A549 (cell line): ENCODE data around the gene PMEL. TPM values are rescaled to one million over a fixed set of nuclear protein-coding genes. Genes with fewer than 3 reads are reported as not detected.
"Not testable (repeated sequence)": the region's sequence is repeated elsewhere in the genome, so short reads cannot be mapped to it uniquely, and the experiment has no call there.

Experiments
- ATAC-seq, 2 experiments: fragments of 200-7000 bp in 1 of 2; fragments of >200 bp in 1 of 2; cut with Nextera tagmentation in 1 of 2; cut with Tn5 transposase in 1 of 2; 3 replicates each; pipeline versions ENCODE4 v1.8.0 to v1.9.1; 2018 to 2020; ENCODE audit warnings: mild to moderate bottlenecking in 1 of 2, moderate library complexity in 1 of 2
- CTCF ChIA-PET: fragments of 300-600 bp; sonication (Branson Sonifier 250); formaldehyde crosslinking; extraction: SDS; loops from one replicate; lab custom pipeline; 2021; ENCODE audit warnings: antibody characterized with exemption, inconsistent platforms; lab: Yijun Ruan, JAX
- POLR2A ChIA-PET: fragments of 350-600 bp; formaldehyde crosslinking; extraction: SDS; loops from one replicate; lab custom pipeline; 2021; ENCODE audit warnings: antibody characterized with exemption, inconsistent platforms; lab: Yijun Ruan, JAX
- DNase-seq, 2 experiments: peaks; one replicate each; pipeline versions ENCODE4 v3.0.0 to v3.0.0-alpha.2; 2011 to 2016; ENCODE audit warnings: low read depth in 1 of 2, low spot score in 1 of 2
- FAIRE-seq: peaks from 2 replicates; lab custom pipeline; 2011; peaks lifted over from hg19 to GRCh38; lab: Jason Lieb, UNC
- H3K27ac ChIP-seq, 2 experiments: fragments of >200 bp; sonication (Bioruptor Twin); formaldehyde crosslinking; 3 replicates each; pipeline ENCODE4 v1.5.1; 2016 to 2017
- H3K4me1 ChIP-seq: fragments of >200 bp; sonication (Bioruptor Twin); formaldehyde crosslinking; 3 replicates; pipeline ENCODE4 v1.6.1; 2016
- H3K4me2 ChIP-seq: fragments of >200 bp; sonication (Bioruptor Twin); formaldehyde crosslinking; 3 replicates; pipeline ENCODE4 v1.6.1; 2016
- H3K4me3 ChIP-seq: fragments of >200 bp; sonication (Bioruptor Twin); formaldehyde crosslinking; 3 replicates; pipeline ENCODE4 v1.5.1; 2016
- H3K9me3 ChIP-seq: fragments of >200 bp; sonication (Bioruptor Twin); formaldehyde crosslinking; 3 replicates; pipeline ENCODE4 v1.6.1; 2016
- CBX2 ChIP-seq: fragments of 200-600 bp; sonication (generic); IDR thresholded peaks from 2 replicates; pipeline ENCODE4 v1.6.1; 2016; ENCODE audit warnings: low read depth, mild to moderate bottlenecking, borderline replicate concordance
- CBX8 ChIP-seq: fragments of 200-600 bp; sonication (generic); IDR thresholded peaks from 2 replicates; pipeline ENCODE4 v1.6.1; 2016
- CHD2 ChIP-seq: fragments of 150-350 bp; IDR thresholded peaks from 2 replicates; pipeline ENCODE4 v1.6.1; 2014; ENCODE audit warnings: low read length; ENCODE audit not compliant: partially characterized antibody
- CHD4 ChIP-seq: fragments of 200-600 bp; sonication (generic); IDR thresholded peaks from 2 replicates; pipeline ENCODE4 v1.6.1; 2016; ENCODE audit warnings: antibody characterized with exemption, mild to moderate bottlenecking, borderline replicate concordance
- E2F6 ChIP-seq: IDR thresholded peaks from 2 replicates; pipeline ENCODE4 v1.6.1; 2012; ENCODE audit warnings: low read depth, borderline replicate concordance
- ELK1 ChIP-seq: fragments of 150-350 bp; IDR thresholded peaks from 2 replicates; pipeline ENCODE4 v1.6.1; 2014; ENCODE audit warnings: low read depth, mild to moderate bottlenecking, low read length
- FOSL2 ChIP-seq, 2 experiments: fragments of 450-650 bp in 1 of 2; fragments of >200 bp in 1 of 2; sonication (Bioruptor Twin) in 1 of 2; formaldehyde crosslinking; IDR thresholded peaks; 2 replicates each; pipeline versions ENCODE4 v1.5.0 to v1.6.1; 2016 to 2020; ENCODE audit warnings: mild to moderate bottlenecking in 1 of 2, moderate library complexity in 1 of 2
- FOXS1 ChIP-seq: fragments of 250-450 bp; sonication (Bioruptor Pico); IDR thresholded peaks from 2 replicates; pipeline ENCODE4 v1.5.0; 2020; ENCODE audit warnings: mild to moderate bottlenecking, moderate library complexity
- HDAC2 ChIP-seq: fragments of 200-600 bp; sonication (generic); IDR thresholded peaks from 2 replicates; pipeline ENCODE4 v1.6.1; 2016
- HOXA7 ChIP-seq: fragments of 250-450 bp; sonication (Bioruptor Pico); IDR thresholded peaks from 2 replicates; pipeline ENCODE4 v1.5.0; 2020; ENCODE audit warnings: mild to moderate bottlenecking, moderate library complexity
- HOXB13 ChIP-seq: fragments of 250-450 bp; sonication (Bioruptor Pico); IDR thresholded peaks from 2 replicates; pipeline ENCODE4 v1.5.0; 2020; ENCODE audit warnings: low read depth, mild to moderate bottlenecking, moderate library complexity
- HOXB5 ChIP-seq: fragments of 250-450 bp; sonication (Bioruptor Pico); IDR thresholded peaks from 2 replicates; pipeline ENCODE4 v1.5.0; 2020; ENCODE audit warnings: mild to moderate bottlenecking, moderate library complexity
- KDM1A ChIP-seq: fragments of 200-600 bp; sonication (generic); IDR thresholded peaks from 2 replicates; pipeline ENCODE4 v1.6.1; 2016; ENCODE audit warnings: low read depth, mild to moderate bottlenecking
- KDM5A ChIP-seq: fragments of 200-600 bp; sonication (generic); IDR thresholded peaks from 2 replicates; pipeline ENCODE4 v1.6.1; 2016; ENCODE audit warnings: antibody characterized with exemption, mild to moderate bottlenecking
- MAFK ChIP-seq: fragments of 450-650 bp; IDR thresholded peaks from 2 replicates; pipeline ENCODE4 v1.6.1; 2014; ENCODE audit not compliant: partially characterized antibody
- MAZ ChIP-seq: fragments of 150-350 bp; IDR thresholded peaks from 2 replicates; pipeline ENCODE4 v1.6.1; 2014; ENCODE audit warnings: antibody characterized with exemption, low read depth, low read length, borderline replicate concordance
- POLR2A ChIP-seq: IDR thresholded peaks from 2 replicates; pipeline ENCODE4 v1.6.1; 2012; ENCODE audit warnings: mild to moderate bottlenecking, low read length
- RAD21 ChIP-seq, 2 experiments: fragments of >200 bp in 1 of 2; sonication (Bioruptor Twin) in 1 of 2; formaldehyde crosslinking in 1 of 2; IDR thresholded peaks in 1 of 2; conservative IDR thresholded peaks in 1 of 2; 2 replicates in 1 of 2; 3 replicates in 1 of 2; pipeline ENCODE4 v1.6.1; 2012 to 2018; ENCODE audit warnings: inconsistent platforms in 1 of 2
- RARB ChIP-seq: fragments of 250-450 bp; sonication (Bioruptor Pico); IDR thresholded peaks from 2 replicates; pipeline ENCODE4 v1.8.0; 2021; ENCODE audit warnings: mild to moderate bottlenecking, moderate library complexity
- RCOR1 ChIP-seq: fragments of 150-350 bp; IDR thresholded peaks from 2 replicates; pipeline ENCODE4 v1.6.1; 2014; ENCODE audit warnings: antibody characterized with exemption, low read length, low read depth
- ZC3H11A ChIP-seq: fragments of 450-650 bp; IDR thresholded peaks from 2 replicates; pipeline ENCODE4 v1.6.1; 2014; ENCODE audit warnings: antibody characterized with exemption, mild to moderate bottlenecking
- ZNF302 ChIP-seq: fragments of 250-450 bp; sonication (Bioruptor Pico); IDR thresholded peaks from 2 replicates; pipeline ENCODE4 v1.9.0; 2021; ENCODE audit warnings: inconsistent platforms, mild to moderate bottlenecking, moderate library complexity
- WGBS: methylation state at CpG from one replicate; pipeline ENCODE4 v1.1.6; 2017; ENCODE audit errors: missing lambda C conversion rate; 5-methylcytosine and 5-hydroxymethylcytosine counted together
- polyA plus RNA-seq, 4 experiments: library from polyadenylated mRNA; depleted of rRNA in 3 of 4; stranded (reverse); fragments of >200 nt; fragmentation: RNase III in 1 of 4; extraction: RNeasy Plus Mini Kit Qiagen cat#74134 plus additional on column Dnase treatment in 1 of 4; gene quantifications; 2 replicates in 3 of 4; 3 replicates in 1 of 4; pipeline ENCODE4 v1.2.3, GENCODE V29; 2011 to 2017
- TF ChIP-seq, protein P1 (sequence below): IDR thresholded peaks from 2 replicates; pipeline ENCODE4 v1.6.1; 2012
- TF ChIP-seq, protein P2 (sequence below): fragments of >200 bp; sonication (Bioruptor Twin); formaldehyde crosslinking; IDR thresholded peaks from 3 replicates; pipeline ENCODE4 v1.6.1; 2016

Gene PMEL
- polyA plus RNA-seq, 2 of the 4 experiments (the other 2 are of a cell fraction): 1.4 to 2.2 TPM

- ATAC-seq (no peak), FAIRE-seq (no peak)
- TF ChIP-seq KDM5A: no peak
- TF ChIP-seq RCOR1: no peak
- TF ChIP-seq ZNF302 (CRISPR knock-in tag): no peak
- no peak for TF ChIP-seq CBX2
- no peak for TF ChIP-seq CHD4
- no peak for TF ChIP-seq RARB (CRISPR knock-in tag)
- TF ChIP-seq HOXA7 (CRISPR knock-in tag): no peak
- no peak for TF ChIP-seq HOXB5 (CRISPR knock-in tag)
- TF ChIP-seq CBX8: no peak
- no peak for TF ChIP-seq ELK1
- TF ChIP-seq E2F6: no peak
These were observed 25.3 kb upstream of the PMEL start for GRCh38 chr12:55991110-55991509.

GRCh38 chr12:55985976-55986375 lies 20.1 kb upstream of the PMEL start:
- CTCF ChIA-PET: interaction anchor here (1.1 to 9.8 kb wide), 3 partner anchors 12 to 56 kb away, joined by 3 to 96 read pairs (median 10); partner anchors contain the start of genes RAB5B and SUOX
- 89% methylated on average over 7 of the region's 7 CpGs for WGBS
- POLR2A ChIA-PET: interaction anchor here (1.3 kb wide), 1 partner anchor 12 kb away, joined by 4 read pairs; the partner anchor contains the start of gene RAB5B
- H3K27ac ChIP-seq, H3K9me3 ChIP-seq, H3K4me2 ChIP-seq, DNase-seq, H3K4me1 ChIP-seq, FAIRE-seq, H3K4me3 ChIP-seq, ATAC-seq: not testable (repeated sequence)

More at GRCh38 chr12:55991110-55991509, 25.3 kb upstream of the PMEL start:
- ChIA-PET CTCF (interaction anchor here (0.8 to 4.0 kb wide), 10 partner anchors 9 to 252 kb away, joined by 3 to 21 read pairs (median 4); partner anchors contain the start of gene RAB5B), POLR2A (interaction anchor here (0.7 to 1.3 kb wide), 2 partner anchors 16 to 114 kb away, joined by 4 to 13 read pairs; no protein-coding TSS in a partner anchor)
- Histone ChIP-seq H3K4me1 (no peaks in the 10 kb centered on the region), H3K27ac (no peak overlapping the region), H3K4me2 (no peak overlapping the region), H3K4me3 (no peak overlapping the region), H3K9me3 (no peaks in the 10 kb centered on the region)
- WGBS: 87% methylated on average over 3 of the region's 3 CpGs
- no peak for DNase-seq

- H3K27ac ChIP-seq: no peak overlapping the region
- FAIRE-seq: no peak
- no peak overlapping the region for H3K4me3 ChIP-seq
- no peaks in the 10 kb centered on the region for H3K4me1 ChIP-seq
- no peak overlapping the region for H3K4me2 ChIP-seq
- TF ChIP-seq MAFK: no peak
- TF ChIP-seq HOXB13 (CRISPR knock-in tag): no peak
- TF ChIP-seq POLR2A: no peak
- no peak for TF ChIP-seq HDAC2
- TF ChIP-seq, all 56 proteins: peak for 0
- ATAC-seq (no peak), DNase-seq (no peak)
- no peaks in the 10 kb centered on the region for H3K9me3 ChIP-seq
- CTCF ChIA-PET: interaction anchor here (1.1 to 9.8 kb wide), 4 partner anchors 11 to 55 kb away, joined by 3 to 96 read pairs (median 7); partner anchors contain the start of genes RAB5B and SUOX
- POLR2A ChIA-PET: interaction anchor here (1.3 to 1.8 kb wide), 2 partner anchors 12 kb away, joined by 4 to 6 read pairs; partner anchors contain the start of gene RAB5B
- WGBS: 77% methylated on average over 4 of the region's 4 CpGs
These were observed 19.5 kb upstream of the PMEL start for GRCh38 chr12:55985341-55985740.

GRCh38 chr12:55984861-55985260 lies 19.0 kb upstream of the PMEL start:
- Histone ChIP-seq H3K27ac (no peak overlapping the region), H3K9me3 (no peaks in the 10 kb centered on the region), H3K4me3 (no peak overlapping the region), H3K4me2 (no peak overlapping the region), H3K4me1 (no peaks in the 10 kb centered on the region)
- FAIRE-seq (no peak), ATAC-seq (no peak), DNase-seq (no peak)
- CTCF ChIA-PET: interaction anchor here (0.6 to 9.8 kb wide), 6 partner anchors 8 to 246 kb away, joined by 3 to 96 read pairs (median 4); partner anchors contain the start of genes RAB5B and SUOX
- TF ChIP-seq ELK1 (no peak), FOXS1 (no peak), CHD2 (no peak), MAZ (no peak), RAD21 (conservative IDR thresholded peaks at IDR 0.05 in 1 of 2, IDR thresholded peaks at IDR 0.05 in 1 of 2) (no peak), HOXA7 (CRISPR knock-in tag) (no peak), KDM1A (no peak), POLR2A (no peak), FOSL2 (IDR thresholded peaks at IDR 0.05) (no peak), FOSL2 (CRISPR knock-in tag; IDR thresholded peaks at IDR 0.05) (no peak), ZC3H11A (no peak)
- TF ChIP-seq, protein P1, sequence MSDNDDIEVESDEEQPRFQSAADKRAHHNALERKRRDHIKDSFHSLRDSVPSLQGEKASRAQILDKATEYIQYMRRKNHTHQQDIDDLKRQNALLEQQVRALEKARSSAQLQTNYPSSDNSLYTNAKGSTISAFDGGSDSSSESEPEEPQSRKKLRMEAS: no peak
- TF ChIP-seq, protein P2, sequence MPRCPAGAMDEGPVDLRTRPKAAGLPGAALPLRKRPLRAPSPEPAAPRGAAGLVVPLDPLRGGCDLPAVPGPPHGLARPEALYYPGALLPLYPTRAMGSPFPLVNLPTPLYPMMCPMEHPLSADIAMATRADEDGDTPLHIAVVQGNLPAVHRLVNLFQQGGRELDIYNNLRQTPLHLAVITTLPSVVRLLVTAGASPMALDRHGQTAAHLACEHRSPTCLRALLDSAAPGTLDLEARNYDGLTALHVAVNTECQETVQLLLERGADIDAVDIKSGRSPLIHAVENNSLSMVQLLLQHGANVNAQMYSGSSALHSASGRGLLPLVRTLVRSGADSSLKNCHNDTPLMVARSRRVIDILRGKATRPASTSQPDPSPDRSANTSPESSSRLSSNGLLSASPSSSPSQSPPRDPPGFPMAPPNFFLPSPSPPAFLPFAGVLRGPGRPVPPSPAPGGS: no peak
- POLR2A ChIA-PET: interaction anchor here (1.8 kb wide), 1 partner anchor 11 kb away, joined by 6 read pairs; the partner anchor contains the start of gene RAB5B
- 48% methylated on average over 2 of the region's 2 CpGs for WGBS
